GM12878 (cell line): ENCODE results near the gene ARSI. TPM values are rescaled to one million over a fixed set of nuclear protein-coding genes. Genes with fewer than 3 reads are reported as not detected.

Experiments used
- ATAC-seq: fragments of 200-7000 bp; cut with Tn5 transposase; 3 replicates; pipeline ENCODE4 v1.9.1; 2020; ENCODE audit warnings: mild to moderate bottlenecking, moderate library complexity
- BruUV-seq: library from RNA; stranded (reverse); fragments of 400-500 nt; replicated peaks from 2 replicates; lab custom pipeline; 2021; lab: Mats Ljungman, UMichigan
- CTCF ChIA-PET: fragments of 300-600 bp; sonication (Branson Sonifier 250); formaldehyde crosslinking; extraction: SDS; loops from one replicate; lab custom pipeline; 2021; ENCODE audit warnings: inconsistent platforms; lab: Yijun Ruan, JAX
- POLR2A ChIA-PET: fragments of 350-600 bp; formaldehyde crosslinking; extraction: SDS; loops from one replicate; lab custom pipeline; 2021; ENCODE audit warnings: inconsistent platforms; lab: Charles Lee
- RAD21 ChIA-PET: fragments of 300-600 bp; sonication (Branson Sonifier 250); formaldehyde crosslinking; loops from one replicate; lab custom pipeline; 2023; ENCODE audit warnings: antibody characterized with exemption; ENCODE audit not compliant: unreplicated experiment; lab: Charles Lee
- SMC1A ChIA-PET: fragments of 300-600 bp; sonication (Branson Sonifier 250); formaldehyde crosslinking; loops from one replicate; lab custom pipeline; 2023; ENCODE audit not compliant: unreplicated experiment, uncharacterized antibody; lab: Charles Lee
- DNase-seq: peaks from one replicate; pipeline ENCODE4 v3.0.0-alpha.2; 2011; ENCODE audit warnings: low read depth, low spot score
- FAIRE-seq: peaks from 3 replicates; lab custom pipeline; 2011; peaks lifted over from hg19 to GRCh38; lab: Jason Lieb, UNC
- H2AFZ ChIP-seq: 2 replicates; pipeline ENCODE4 v1.6.0; 2011; ENCODE audit warnings: low read depth, low read length, control low read depth; ENCODE audit not compliant: control insufficient read depth
- H3K27ac ChIP-seq: 2 replicates; pipeline ENCODE4 v1.5.1; 2011; ENCODE audit warnings: control low read depth; ENCODE audit not compliant: control insufficient read depth, insufficient read depth
- H3K27me3 ChIP-seq, 2 experiments: replicated peaks in 1 of 2; 2 replicates each; pipeline versions ENCODE4 v1.6.0 to v1.6.1; 2011; ENCODE audit warnings: low read length in 1 of 2; ENCODE audit not compliant: control insufficient read depth in 2 of 2, insufficient read depth in 2 of 2
- H3K36me3 ChIP-seq, 2 experiments: 2 replicates each; pipeline ENCODE4 v1.5.1; 2011; ENCODE audit warnings: low read length in 1 of 2; ENCODE audit not compliant: control insufficient read depth in 2 of 2, insufficient read depth in 2 of 2
- H3K4me1 ChIP-seq: 2 replicates; pipeline ENCODE4 v1.6.1; 2011; ENCODE audit warnings: mild to moderate bottlenecking, low read length, moderate library complexity, mixed read lengths; ENCODE audit not compliant: control insufficient read depth, insufficient read depth
- H3K4me2 ChIP-seq: 2 replicates; pipeline ENCODE4 v1.6.0; 2011; ENCODE audit warnings: control low read depth; ENCODE audit not compliant: control insufficient read depth, insufficient read depth
- H3K4me3 ChIP-seq: fragments of 200-600 bp; sonication (generic); 2 replicates; pipeline ENCODE4 v1.5.1; 2016
- H3K79me2 ChIP-seq: 2 replicates; pipeline ENCODE4 v1.6.0; 2011; ENCODE audit warnings: low read length; ENCODE audit not compliant: control insufficient read depth, insufficient read depth
- H3K9ac ChIP-seq: 2 replicates; pipeline ENCODE4 v1.8.0; 2011; ENCODE audit warnings: low read length, control low read depth, mixed read lengths; ENCODE audit not compliant: control insufficient read depth, insufficient read depth
- H3K9me3 ChIP-seq: replicated peaks from 3 replicates; pipeline ENCODE4 v1.5.1; 2011; ENCODE audit warnings: mild to moderate bottlenecking, low read length; ENCODE audit not compliant: control insufficient read depth, insufficient read depth
- H4K20me1 ChIP-seq: 2 replicates; pipeline ENCODE4 v1.6.0; 2011; ENCODE audit not compliant: control insufficient read depth, insufficient read depth
- ATF2 ChIP-seq: IDR thresholded peaks from 2 replicates; pipeline ENCODE4 v1.6.1; 2012; ENCODE audit warnings: low read length, inconsistent platforms
- BCL3 ChIP-seq: IDR thresholded peaks from 2 replicates; pipeline ENCODE4 v1.6.1; 2011; ENCODE audit warnings: borderline replicate concordance, low read depth, mild to moderate bottlenecking, moderate library complexity, low read length; ENCODE audit not compliant: insufficient read depth, poor library complexity, severe bottlenecking
- BCLAF1 ChIP-seq: fragments of 450-650 bp; IDR thresholded peaks from 2 replicates; pipeline ENCODE4 v1.6.1; 2017; ENCODE audit warnings: antibody characterized with exemption, mild to moderate bottlenecking, moderate library complexity
- ETV6 ChIP-seq, 2 experiments: fragments of 450-650 bp in 1 of 2; IDR thresholded peaks in 1 of 2; conservative IDR thresholded peaks in 1 of 2; 2 replicates each; pipeline ENCODE4 v1.6.1; 2014; ENCODE audit warnings: antibody characterized with exemption in 1 of 2, borderline replicate concordance in 1 of 2, low read depth in 1 of 2, mild to moderate bottlenecking in 1 of 2, moderate library complexity in 1 of 2
- FOXM1 ChIP-seq: IDR thresholded peaks from 2 replicates; pipeline ENCODE4 v1.6.1; 2012; ENCODE audit warnings: low read depth, mild to moderate bottlenecking, inconsistent platforms, low read length, moderate library complexity
- PML ChIP-seq: IDR thresholded peaks from 2 replicates; pipeline ENCODE4 v1.6.1; 2012; ENCODE audit warnings: low read length, inconsistent platforms
- POLR2A ChIP-seq: IDR thresholded peaks from 2 replicates; pipeline ENCODE4 v1.6.1; 2011; ENCODE audit warnings: low read depth, mild to moderate bottlenecking, low read length
- RB1 ChIP-seq: fragments of 450-650 bp; formaldehyde crosslinking; IDR thresholded peaks from 2 replicates; pipeline ENCODE4 v1.6.1; 2017; ENCODE audit warnings: mild to moderate bottlenecking, borderline replicate concordance
- SKIL ChIP-seq: fragments of 450-650 bp; IDR thresholded peaks from 2 replicates; pipeline ENCODE4 v1.6.1; 2017; ENCODE audit warnings: mild to moderate bottlenecking, low read depth, inconsistent platforms; ENCODE audit not compliant: poor library complexity, severe bottlenecking
- SRF ChIP-seq, 2 experiments: IDR thresholded peaks; 2 replicates each; pipeline ENCODE4 v1.6.1; 2011; ENCODE audit warnings: low read depth in 2 of 2, low read length in 2 of 2, mild to moderate bottlenecking in 1 of 2, moderate library complexity in 1 of 2
- USF2 ChIP-seq: IDR thresholded peaks from 2 replicates; pipeline ENCODE4 v1.6.1; 2011; ENCODE audit warnings: low read depth, low read length, improper control_type of control experiment, borderline replicate concordance
- ZBED1 ChIP-seq: IDR thresholded peaks from 2 replicates; pipeline ENCODE4 v1.6.1; 2016; ENCODE audit warnings: borderline replicate concordance
- ZNF217 ChIP-seq: fragments of 450-650 bp; IDR thresholded peaks from 2 replicates; pipeline ENCODE4 v1.6.1; 2017; ENCODE audit warnings: antibody characterized with exemption, mild to moderate bottlenecking
- ZNF622 ChIP-seq: fragments of 450-650 bp; IDR thresholded peaks from 2 replicates; pipeline ENCODE4 v1.6.1; 2017; ENCODE audit warnings: mild to moderate bottlenecking, inconsistent platforms
- WGBS: methylation state at CpG from one replicate; pipeline ENCODE4 v1.1.6; 2016; ENCODE audit warnings: low lambda C conversion rate; ENCODE audit not compliant: insufficient replicate concordance, insufficient coverage; ENCODE audit errors: missing lambda C conversion rate; 5-methylcytosine and 5-hydroxymethylcytosine counted together
- in situ Hi-C: fragments of 300-500 bp; cut with MboI; formaldehyde crosslinking; loops from 9 replicates; pipeline ENCODE4 v1.14.3; 2018; ENCODE audit warnings: mixed read lengths
- intact Hi-C: fragments of 100-400 bp; cut with micrococcal nuclease; formaldehyde crosslinking; loops from one replicate; pipeline ENCODE4 v1.14.2; 2022; ENCODE audit not compliant: unreplicated experiment
- polyA plus RNA-seq, 11 experiments: library from polyadenylated mRNA; depleted of rRNA in 4 of 11; unstranded in 6 of 11; stranded (reverse) in 5 of 11; fragments of >200 nt; fragmentation: Nextera tagmentation in 4 of 11; fragmentation: Illumina TruSeq in 1 of 11; extraction: Ambion mirVana in 4 of 11; extraction: Trizol in 1 of 11; gene quantifications; 1 replicate in 1 of 11; 2 replicates in 10 of 11; pipeline versions ENCODE4 v1.2.1 to v1.2.3, GENCODE V29; 2011 to 2016; ENCODE audit warnings: inconsistent platforms in 2 of 11, missing spikeins in 2 of 11, low read depth in 1 of 11
- total RNA-seq, 4 experiments: library from RNA; depleted of rRNA in 3 of 4; stranded (reverse); fragments of >200 nt in 3 of 4; fragmentation: Illumina TruSeq in 1 of 4; extraction: Trizol in 1 of 4; gene quantifications; 2 replicates each; pipeline versions ENCODE4 v1.2.1 to v1.2.3, GENCODE V29; 2013 to 2021

Gene ARSI
- total and polyA plus RNA-seq, 10 of the 15 experiments (the other 5 are each of a cell fraction or from before 2014, with no cell fraction given): not detected

GRCh38 chr5:150309886-150310239 is 7.2 kb upstream of the ARSI start:
- no peaks in the 10 kb centered on the region for H3K36me3 ChIP-seq
- ChIA-PET POLR2A (interaction anchor here (0.6 kb wide), 1 partner anchor 36 kb away, joined by 5 read pairs; no protein-coding TSS in a partner anchor), CTCF (interaction anchor here (1.8 kb wide), 1 partner anchor 27 kb away, joined by 4 read pairs; no protein-coding TSS in a partner anchor), SMC1A (interaction anchor here (0.6 to 1.5 kb wide), 2 partner anchors 9 to 47 kb away, joined by 3 read pairs; no protein-coding TSS in a partner anchor), RAD21 (no interaction called here)
- peaks cover 0 to 4% of the 10 kb centered on the region in 2 experiments; a peak in 3 of 4 replicates for H3K27me3 ChIP-seq
- H3K9ac ChIP-seq: no peak overlapping the region
- FAIRE-seq (no peak), DNase-seq (no peak), ATAC-seq (no peak)
- WGBS: 0% methylated on average over 1 of the region's 1 CpG
- intact Hi-C loops (no loop called here), in situ Hi-C loops (no loop called here)
- BruUV-seq: no TSS peak
- no peaks in the 10 kb centered on the region for H3K4me1 ChIP-seq
- H3K27ac ChIP-seq: no peak overlapping the region
- H4K20me1 ChIP-seq: no peaks in the 10 kb centered on the region
- H3K79me2 ChIP-seq: no peaks in the 10 kb centered on the region
- no peak overlapping the region for H3K4me3 ChIP-seq
- no peak for TF ChIP-seq FOXM1
- TF ChIP-seq PML: no peak
- no peak for TF ChIP-seq SRF (IDR thresholded peaks at IDR 0.05; ENCODE audit: low read depth in 2 of 2, low read length in 2 of 2)
- no peak for TF ChIP-seq BCLAF1
- TF ChIP-seq ZBED1: no peak
- TF ChIP-seq ATF2: no peak
- no peak for TF ChIP-seq RB1
- no peak for TF ChIP-seq BCL3
- no peak for TF ChIP-seq POLR2A
- TF ChIP-seq ZNF217: no peak
- TF ChIP-seq USF2: no peak
- TF ChIP-seq ZNF622: no peak
- TF ChIP-seq ETV6 (conservative IDR thresholded peaks at IDR 0.05 in 1 of 2, IDR thresholded peaks at IDR 0.05 in 1 of 2; ENCODE audit: borderline replicate concordance in 1 of 2, low read depth in 1 of 2): no peak
- TF ChIP-seq SKIL: no peak
- TF ChIP-seq, all 136 proteins: peak for 0
- Histone ChIP-seq H3K9me3 (no peaks in the 10 kb centered on the region), H3K4me2 (no peak overlapping the region), H2AFZ (no peak overlapping the region)
